Panc1 (cell line): ENCODE measurements around the gene CDK6. TPM values are rescaled to one million over a fixed set of nuclear protein-coding genes. Genes with fewer than 3 reads are reported as not detected.

ENCODE experiments used
- ATAC-seq: fragments of 200-7000 bp; cut with Tn5 transposase; 2 replicates; pipeline ENCODE4 v1.9.1; 2020; ENCODE audit warnings: mild to moderate bottlenecking, moderate library complexity
- BruUV-seq: library from RNA; stranded (reverse); fragments of 400-500 nt; replicated peaks from 2 replicates; lab custom pipeline; 2021; lab: Mats Ljungman, UMichigan
- CTCF ChIA-PET: fragments of 300-600 bp; sonication (Branson Sonifier 250); formaldehyde crosslinking; loops from one replicate; lab custom pipeline; 2022; ENCODE audit warnings: antibody characterized with exemption; lab: Charles Lee
- POLR2A ChIA-PET: fragments of 300-600 bp; sonication (Branson Sonifier 250); formaldehyde crosslinking; loops from one replicate; lab custom pipeline; 2022; ENCODE audit warnings: antibody characterized with exemption; lab: Charles Lee
- DNase-seq: peaks from one replicate; pipeline ENCODE4 v3.0.0-alpha.2; 2010; ENCODE audit warnings: low read depth, low spot score
- H3K27ac ChIP-seq: 2 replicates; pipeline ENCODE4 v1.5.1; 2011; ENCODE audit warnings: mild to moderate bottlenecking, low read length, inconsistent platforms
- H3K27me3 ChIP-seq: fragments of 200-500 bp; sonication (Bioruptor generic); 2 replicates; pipeline ENCODE4 v1.6.0; 2014; ENCODE audit warnings: low read length, inconsistent platforms; ENCODE audit not compliant: control insufficient read depth, insufficient read depth
- H3K36me3 ChIP-seq: fragments of 200-500 bp; sonication (Bioruptor generic); 2 replicates; pipeline ENCODE4 v1.5.1; 2014; ENCODE audit warnings: inconsistent platforms, mild to moderate bottlenecking, low read length, moderate library complexity; ENCODE audit not compliant: control insufficient read depth, insufficient read depth
- H3K4me1 ChIP-seq: 2 replicates; pipeline ENCODE4 v1.5.1; 2011; ENCODE audit warnings: inconsistent platforms, mild to moderate bottlenecking, low read length, moderate library complexity; ENCODE audit not compliant: control insufficient read depth, insufficient read depth
- H3K4me3 ChIP-seq, 2 experiments: 2 replicates each; pipeline ENCODE4 v1.5.1; 2011 to 2012; ENCODE audit warnings: low read depth in 2 of 2, low read length in 2 of 2, mild to moderate bottlenecking in 2 of 2, inconsistent platforms in 1 of 2, moderate library complexity in 1 of 2
- H3K9me3 ChIP-seq: fragments of 200-500 bp; sonication (Bioruptor generic); 2 replicates; pipeline ENCODE4 v1.5.1; 2014; ENCODE audit warnings: low read depth, mild to moderate bottlenecking, inconsistent platforms, low read length, moderate library complexity; ENCODE audit not compliant: control insufficient read depth, insufficient read depth
- POLR2AphosphoS5 ChIP-seq: IDR thresholded peaks from 2 replicates; pipeline ENCODE4 v1.6.1; 2012; ENCODE audit warnings: mild to moderate bottlenecking, low read depth, low read length, moderate library complexity
- REST ChIP-seq, 2 experiments: IDR thresholded peaks; 2 replicates each; pipeline ENCODE4 v1.6.1; 2011 to 2012; ENCODE audit warnings: low read depth in 2 of 2, control low read depth in 1 of 2, low read length in 1 of 2, mild to moderate bottlenecking in 1 of 2, moderate library complexity in 1 of 2; ENCODE audit not compliant: insufficient read depth in 1 of 2
- SIN3A ChIP-seq: IDR thresholded peaks from 2 replicates; pipeline ENCODE4 v1.6.1; 2012; ENCODE audit warnings: low read depth, mild to moderate bottlenecking, low read length, moderate library complexity, borderline replicate concordance; ENCODE audit not compliant: insufficient read depth
- TCF7L2 ChIP-seq: IDR thresholded peaks from 2 replicates; pipeline ENCODE4 v1.6.1; 2011; ENCODE audit warnings: mild to moderate bottlenecking, low read depth, low read length, inconsistent platforms
- in situ Hi-C: cut with HindIII; loops from 2 replicates; pipeline ENCODE4 v1.10.0; 2016; ENCODE audit warnings: low sequenced_read_pairs, low pct_unique_long_range_greater_than_20kb
- intact Hi-C: fragments of 100-400 bp; cut with micrococcal nuclease; formaldehyde crosslinking; loops from one replicate; pipeline ENCODE4 v1.10.0; 2022; ENCODE audit not compliant: unreplicated experiment
- total RNA-seq: library from RNA; stranded (reverse); gene quantifications from one replicate; pipeline ENCODE4 v1.2.1, GENCODE V29; 2021; ENCODE audit not compliant: unreplicated experiment
- TF ChIP-seq, protein P1 (sequence below): fragments of 450-650 bp; IDR thresholded peaks from 2 replicates; pipeline ENCODE4 v1.5.1; 2017; ENCODE audit warnings: mild to moderate bottlenecking

The CDK6 gene
- total RNA-seq, 1 experiment from 2014 or later, result 57.4 TPM

DNA sequence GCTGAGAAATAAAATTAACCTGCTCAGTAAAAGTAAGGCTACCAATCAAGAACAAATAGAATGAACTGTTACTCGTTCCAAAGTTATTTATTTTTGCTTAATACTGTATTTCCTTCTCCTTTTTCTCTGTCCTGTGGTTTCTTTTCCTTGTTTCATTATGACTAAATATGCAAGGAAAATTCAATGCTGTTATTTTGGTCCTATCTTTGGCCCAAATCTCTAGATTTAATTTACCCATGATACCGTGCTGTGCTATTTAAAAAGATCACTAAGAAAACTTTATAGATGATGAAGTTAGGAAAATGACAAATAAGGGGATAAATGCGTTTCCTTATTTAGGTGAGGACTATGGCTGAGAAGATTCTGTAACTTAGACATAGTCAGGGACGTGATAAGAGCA, 200.8 kb downstream of the CDK6 start:
- Histone ChIP-seq H3K4me1 (peaks cover 40% of the 10 kb centered on the region), H3K9me3 (no peaks in the 10 kb centered on the region), H3K4me3 (no peak overlapping the region), H3K36me3 (no peaks in the 10 kb centered on the region; the same call in 1 of the 2 replicates), H3K27me3 (no peaks in the 10 kb centered on the region), H3K27ac (peak overlapping the region; percentile 83)
- POLR2A ChIA-PET, result no interaction called here
- ATAC-seq (no peak), DNase-seq (no peak)
- in situ Hi-C loops (no loop called here), intact Hi-C loops (no loop called here)
- TF ChIP-seq TCF7L2, result no peak
- no peak for TF ChIP-seq SIN3A
- TF ChIP-seq POLR2AphosphoS5, result no peak
- no peak for TF ChIP-seq REST (IDR thresholded peaks at IDR 0.05; ENCODE audit: insufficient read depth in 1 of 2, low read depth in 2 of 2, low read length in 1 of 2)
- TF ChIP-seq, protein P1, sequence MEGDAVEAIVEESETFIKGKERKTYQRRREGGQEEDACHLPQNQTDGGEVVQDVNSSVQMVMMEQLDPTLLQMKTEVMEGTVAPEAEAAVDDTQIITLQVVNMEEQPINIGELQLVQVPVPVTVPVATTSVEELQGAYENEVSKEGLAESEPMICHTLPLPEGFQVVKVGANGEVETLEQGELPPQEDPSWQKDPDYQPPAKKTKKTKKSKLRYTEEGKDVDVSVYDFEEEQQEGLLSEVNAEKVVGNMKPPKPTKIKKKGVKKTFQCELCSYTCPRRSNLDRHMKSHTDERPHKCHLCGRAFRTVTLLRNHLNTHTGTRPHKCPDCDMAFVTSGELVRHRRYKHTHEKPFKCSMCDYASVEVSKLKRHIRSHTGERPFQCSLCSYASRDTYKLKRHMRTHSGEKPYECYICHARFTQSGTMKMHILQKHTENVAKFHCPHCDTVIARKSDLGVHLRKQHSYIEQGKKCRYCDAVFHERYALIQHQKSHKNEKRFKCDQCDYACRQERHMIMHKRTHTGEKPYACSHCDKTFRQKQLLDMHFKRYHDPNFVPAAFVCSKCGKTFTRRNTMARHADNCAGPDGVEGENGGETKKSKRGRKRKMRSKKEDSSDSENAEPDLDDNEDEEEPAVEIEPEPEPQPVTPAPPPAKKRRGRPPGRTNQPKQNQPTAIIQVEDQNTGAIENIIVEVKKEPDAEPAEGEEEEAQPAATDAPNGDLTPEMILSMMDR, result no peak
- BruUV-seq, result no TSS peak
- CTCF ChIA-PET, result no interaction called here

GRCh38 chr7:92634924-92635519, 201.4 kb downstream of the CDK6 start:
- no peak for TF ChIP-seq TCF7L2
- TF ChIP-seq SIN3A, result no peak
- no peak for TF ChIP-seq POLR2AphosphoS5
- TF ChIP-seq REST (IDR thresholded peaks at IDR 0.05; ENCODE audit: insufficient read depth in 1 of 2, low read depth in 2 of 2, low read length in 1 of 2), result no peak
- TF ChIP-seq, protein P1, result no peak
- POLR2A ChIA-PET, result interaction anchor here (0.6 to 0.7 kb wide), 2 partner anchors 14 to 559 kb away, joined by 3 to 4 read pairs; no protein-coding TSS in a partner anchor
- DNase-seq (no peak), ATAC-seq (peak; percentile 52)
- 0 out of 4 replicates have a peak overlapping the region, but pooled peaks of 1 of the 2 experiments have one; percentile 2 for H3K4me3 ChIP-seq
- intact Hi-C loops, result no loop called here
- no peaks in the 10 kb centered on the region; the same call in 1 of the 2 replicates for H3K36me3 ChIP-seq
- CTCF ChIA-PET, result no interaction called here
- BruUV-seq, result no TSS peak
- H3K27me3 ChIP-seq, result no peaks in the 10 kb centered on the region
- peak overlapping the region; percentile 83 for H3K27ac ChIP-seq
- peaks cover 35% of the 10 kb centered on the region for H3K4me1 ChIP-seq
- in situ Hi-C loops, result no loop called here
- H3K9me3 ChIP-seq, result no peaks in the 10 kb centered on the region
